AG04450 (cell line): ENCODE measurements around the gene POGZ. TPM values are rescaled to one million over a fixed set of nuclear protein-coding genes. Genes with fewer than 3 reads are reported as not detected.

Experiments
- CTCF ChIA-PET: fragments of 300-600, 350-600 bp; formaldehyde crosslinking; extraction: SDS; loops from one replicate; lab custom pipeline; 2022; ENCODE audit warnings: antibody characterized with exemption, inconsistent platforms; lab: Charles Lee
- POLR2A ChIA-PET: fragments of 350-600 bp; formaldehyde crosslinking; extraction: SDS; loops from one replicate; lab custom pipeline; 2021; ENCODE audit warnings: antibody characterized with exemption, inconsistent platforms; lab: Yijun Ruan, JAX
- DNase-seq: peaks from one replicate; pipeline ENCODE4 v3.0.0-alpha.2; 2011; ENCODE audit warnings: low read depth, low spot score
- H3K27ac ChIP-seq: one replicate; pipeline ENCODE4 v1.5.1; 2012; ENCODE audit warnings: low read depth, low read length, control low read depth
- H3K27me3 ChIP-seq: one replicate; pipeline ENCODE4 v1.6.0; 2012; ENCODE audit warnings: low read length; ENCODE audit not compliant: control insufficient read depth, insufficient read depth
- H3K4me3 ChIP-seq: 2 replicates; pipeline ENCODE4 v1.5.1; 2011; ENCODE audit warnings: mild to moderate bottlenecking, low read depth, low read length, control low read depth
- H3K9me3 ChIP-seq: 2 replicates; pipeline ENCODE4 v1.5.1; 2012; ENCODE audit warnings: low read length; ENCODE audit not compliant: control insufficient read depth, insufficient read depth
- CTCF ChIP-seq: IDR thresholded peaks from 2 replicates; pipeline ENCODE4 v1.5.1; 2011; ENCODE audit warnings: low read depth, low read length, control low read depth, inconsistent platforms
- polyA plus RNA-seq: library from polyadenylated mRNA; depleted of rRNA; stranded (reverse); fragments of >200 nt; gene quantifications from 2 replicates; pipeline ENCODE4 v1.2.3, GENCODE V29; 2011

POGZ gene
- polyA plus RNA-seq, 1 experiment = 45.7 TPM

- CTCF ChIA-PET = interaction anchor here (0.6 to 4.5 kb wide), 3 partner anchors 63 to 190 kb away, joined by 3 to 16 read pairs (median 3); no protein-coding TSS in a partner anchor
- Histone ChIP-seq H3K9me3 (peaks cover 4% of the 10 kb centered on the region; the same call in 1 of the 2 replicates), H3K27ac (no peak overlapping the region), H3K4me3 (no peak overlapping the region), H3K27me3 (no peaks in the 10 kb centered on the region)
- no peak for TF ChIP-seq CTCF
- DNase-seq = no peak
- POLR2A ChIA-PET = interaction anchor here (0.6 kb wide), 1 partner anchor 56 kb away, joined by 3 read pairs; no protein-coding TSS in a partner anchor
Observed at GRCh38 chr1:151403612-151404011, 55.7 kb downstream of the POGZ start.

GRCh38 chr1:151402764-151403163 lies 56.5 kb downstream of the POGZ start:
- ChIA-PET POLR2A (interaction anchor here (0.7 kb wide), 1 partner anchor 13 kb away, joined by 3 read pairs; no protein-coding TSS in a partner anchor), CTCF (interaction anchor here (0.6 to 4.5 kb wide), 2 partner anchors 50 to 63 kb away, joined by 3 to 16 read pairs; no protein-coding TSS in a partner anchor)
- DNase-seq = no peak
- no peak overlapping the region for H3K4me3 ChIP-seq
- no peak overlapping the region for H3K27ac ChIP-seq
- peaks cover 4% of the 10 kb centered on the region; the same call in 1 of the 2 replicates for H3K9me3 ChIP-seq
- no peak for TF ChIP-seq CTCF
- no peaks in the 10 kb centered on the region for H3K27me3 ChIP-seq

GRCh38 chr1:151401860-151402259 lies 57.4 kb downstream of the POGZ start:
- CTCF ChIA-PET = interaction anchor here (0.6 to 4.5 kb wide), 4 partner anchors 49 to 99 kb away, joined by 3 to 16 read pairs (median 7); no protein-coding TSS in a partner anchor
- H3K27ac ChIP-seq = no peak overlapping the region
- no peak for DNase-seq
- H3K27me3 ChIP-seq = no peaks in the 10 kb centered on the region
- POLR2A ChIA-PET = no interaction called here
- H3K4me3 ChIP-seq = no peak overlapping the region
- peaks cover 4% of the 10 kb centered on the region; the same call in 1 of the 2 replicates for H3K9me3 ChIP-seq
- no peak for TF ChIP-seq CTCF

- CTCF ChIA-PET = interaction anchor here (1.0 to 4.5 kb wide), 2 partner anchors 61 to 91 kb away, joined by 3 to 16 read pairs; no protein-coding TSS in a partner anchor
- H3K27me3 ChIP-seq = no peaks in the 10 kb centered on the region
- peaks cover 4% of the 10 kb centered on the region; the same call in 1 of the 2 replicates for H3K9me3 ChIP-seq
- H3K4me3 ChIP-seq = no peak overlapping the region
- no peak overlapping the region for H3K27ac ChIP-seq
- POLR2A ChIA-PET = no interaction called here
- no peak for TF ChIP-seq CTCF
- DNase-seq = no peak
Observed at GRCh38 chr1:151401125-151401788, 58.0 kb downstream of the POGZ start.
